DOHH2 (cell line): ENCODE results near the gene GCSAM.

Experiments
- H3F3A ChIP-seq: fragments of 200-600 bp; sonication (generic), shearing (Covaris generic); 2 replicates; pipeline ENCODE4 v1.6.0; 2016; ENCODE audit warnings: antibody characterized with exemption, mild to moderate bottlenecking; ENCODE audit not compliant: control insufficient read depth, insufficient read depth
- H3K27ac ChIP-seq: fragments of 200-600 bp; sonication (generic); 2 replicates; pipeline ENCODE4 v1.5.1; 2014; ENCODE audit warnings: low read depth, mild to moderate bottlenecking, low read length, moderate library complexity
- H3K27me3 ChIP-seq: fragments of 200-600 bp; sonication (generic); 2 replicates; pipeline ENCODE4 v1.6.1; 2014; ENCODE audit warnings: mild to moderate bottlenecking, low read length, mixed read lengths; ENCODE audit not compliant: control insufficient read depth
- H3K36me3 ChIP-seq: fragments of 200-600 bp; sonication (generic); 2 replicates; pipeline ENCODE4 v1.6.1; 2014; ENCODE audit warnings: mild to moderate bottlenecking, low read length, moderate library complexity, mixed read lengths; ENCODE audit not compliant: control insufficient read depth
- H3K4me1 ChIP-seq: fragments of 200-600 bp; sonication (generic); 2 replicates; pipeline ENCODE4 v1.6.1; 2014; ENCODE audit warnings: mild to moderate bottlenecking, low read length, mixed read lengths; ENCODE audit not compliant: control insufficient read depth
- H3K4me2 ChIP-seq: fragments of 200-600 bp; sonication (generic); 2 replicates; pipeline ENCODE4 v1.6.0; 2014; ENCODE audit warnings: mild to moderate bottlenecking, low read length, moderate library complexity
- H3K4me3 ChIP-seq: fragments of 200-600 bp; sonication (generic); 2 replicates; pipeline ENCODE4 v1.5.1; 2014; ENCODE audit warnings: mild to moderate bottlenecking, low read length, mixed read lengths
- H3K79me2 ChIP-seq: fragments of 200-600 bp; sonication (generic); 2 replicates; pipeline ENCODE4 v1.6.1; 2014; ENCODE audit warnings: mild to moderate bottlenecking, low read length, mixed read lengths; ENCODE audit not compliant: control insufficient read depth
- H3K9me2 ChIP-seq: fragments of 200-600 bp; sonication (generic); replicated peaks from 2 replicates; pipeline ENCODE4 v1.6.1; 2014; ENCODE audit warnings: mild to moderate bottlenecking, low read length, mixed read lengths; ENCODE audit not compliant: control insufficient read depth
- H3K9me3 ChIP-seq: fragments of 200-600 bp; sonication (generic); 2 replicates; pipeline ENCODE4 v1.6.1; 2014; ENCODE audit warnings: antibody characterized with exemption, low read length, mixed read lengths; ENCODE audit not compliant: control insufficient read depth, insufficient read depth
- H4K20me1 ChIP-seq: fragments of 200-600 bp; sonication (generic); 2 replicates; pipeline ENCODE4 v1.6.0; 2014; ENCODE audit warnings: low read depth, mild to moderate bottlenecking, antibody characterized with exemption, low read length, moderate library complexity; ENCODE audit not compliant: control insufficient read depth, insufficient read depth
- EZH2phosphoT487 ChIP-seq: fragments of 200-600 bp; sonication (generic); IDR thresholded peaks from 2 replicates; pipeline ENCODE4 v1.6.1; 2017; ENCODE audit warnings: borderline replicate concordance, mild to moderate bottlenecking, antibody characterized with exemption, low read length, moderate library complexity, mixed read lengths
- TF ChIP-seq, protein P1 (sequence below): fragments of 200-600 bp; sonication (generic); IDR thresholded peaks from one replicate; pipeline ENCODE4 v1.5.1; 2014; ENCODE audit warnings: antibody characterized with exemption, mild to moderate bottlenecking, low read depth, low read length; ENCODE audit not compliant: poor library complexity, severe bottlenecking

GCSAM gene

DNA sequence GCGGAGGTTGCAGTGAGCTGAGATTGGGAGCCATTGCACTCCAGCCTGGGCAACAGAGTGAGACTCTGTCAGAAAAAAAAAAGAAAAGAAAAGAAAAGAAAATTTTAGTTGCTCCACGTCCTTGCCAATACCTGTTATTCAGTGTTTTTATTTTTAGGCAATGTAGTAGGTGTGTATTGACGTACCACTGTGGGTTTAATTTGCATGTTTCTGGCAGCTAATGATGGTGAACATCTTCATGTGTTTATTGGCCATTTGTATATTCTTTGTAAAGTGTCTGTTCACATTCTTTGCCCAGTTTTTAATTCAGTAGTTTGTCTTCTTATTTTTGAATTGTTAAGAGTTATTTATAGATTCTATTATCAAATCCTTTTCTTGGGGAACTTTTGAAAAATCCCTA, 38.1 kb upstream of the GCSAM start:
- H3K4me1 ChIP-seq: peaks cover 13% of the 10 kb centered on the region
- no peaks in the 10 kb centered on the region for H3F3A ChIP-seq
- no peaks in the 10 kb centered on the region for H3K27me3 ChIP-seq
- H3K79me2 ChIP-seq: no peaks in the 10 kb centered on the region
- H3K27ac ChIP-seq: no peak overlapping the region
- no peaks in the 10 kb centered on the region for H3K9me3 ChIP-seq
- H3K9me2 ChIP-seq: no peaks in the 10 kb centered on the region
- no peak overlapping the region for H3K4me3 ChIP-seq
- H3K36me3 ChIP-seq: no peaks in the 10 kb centered on the region
- no peak for TF ChIP-seq EZH2phosphoT487
- TF ChIP-seq, protein P1, sequence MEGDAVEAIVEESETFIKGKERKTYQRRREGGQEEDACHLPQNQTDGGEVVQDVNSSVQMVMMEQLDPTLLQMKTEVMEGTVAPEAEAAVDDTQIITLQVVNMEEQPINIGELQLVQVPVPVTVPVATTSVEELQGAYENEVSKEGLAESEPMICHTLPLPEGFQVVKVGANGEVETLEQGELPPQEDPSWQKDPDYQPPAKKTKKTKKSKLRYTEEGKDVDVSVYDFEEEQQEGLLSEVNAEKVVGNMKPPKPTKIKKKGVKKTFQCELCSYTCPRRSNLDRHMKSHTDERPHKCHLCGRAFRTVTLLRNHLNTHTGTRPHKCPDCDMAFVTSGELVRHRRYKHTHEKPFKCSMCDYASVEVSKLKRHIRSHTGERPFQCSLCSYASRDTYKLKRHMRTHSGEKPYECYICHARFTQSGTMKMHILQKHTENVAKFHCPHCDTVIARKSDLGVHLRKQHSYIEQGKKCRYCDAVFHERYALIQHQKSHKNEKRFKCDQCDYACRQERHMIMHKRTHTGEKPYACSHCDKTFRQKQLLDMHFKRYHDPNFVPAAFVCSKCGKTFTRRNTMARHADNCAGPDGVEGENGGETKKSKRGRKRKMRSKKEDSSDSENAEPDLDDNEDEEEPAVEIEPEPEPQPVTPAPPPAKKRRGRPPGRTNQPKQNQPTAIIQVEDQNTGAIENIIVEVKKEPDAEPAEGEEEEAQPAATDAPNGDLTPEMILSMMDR: no peak
- H4K20me1 ChIP-seq: no peaks in the 10 kb centered on the region
- H3K4me2 ChIP-seq: no peak overlapping the region

DNA sequence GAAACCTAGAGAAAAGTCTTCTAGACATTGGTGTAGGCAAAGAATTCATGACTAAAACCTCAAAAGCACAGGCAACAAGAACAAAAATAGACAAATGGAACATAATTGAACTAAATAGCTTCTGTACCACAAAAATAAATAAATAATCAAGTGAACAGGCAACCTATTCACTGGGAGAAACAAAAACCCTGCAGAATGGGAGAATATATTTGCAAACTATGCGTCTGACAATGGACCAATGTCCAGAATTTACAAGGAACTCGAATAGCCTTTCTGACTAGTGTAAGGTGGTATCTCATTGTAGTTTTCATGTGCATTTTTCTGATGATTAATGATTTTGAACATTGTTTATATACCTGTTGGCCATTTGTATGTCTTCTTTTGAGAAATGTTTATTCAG, 37.0 kb upstream of the GCSAM start:
- Histone ChIP-seq H3K27ac (no peak overlapping the region), H3K79me2 (no peaks in the 10 kb centered on the region), H3K4me1 (peaks cover 13% of the 10 kb centered on the region), H3K27me3 (no peaks in the 10 kb centered on the region), H3K4me3 (no peak overlapping the region), H3K36me3 (no peaks in the 10 kb centered on the region), H4K20me1 (no peaks in the 10 kb centered on the region), H3K9me2 (no peaks in the 10 kb centered on the region), H3K4me2 (no peak overlapping the region), H3K9me3 (no peaks in the 10 kb centered on the region), H3F3A (no peaks in the 10 kb centered on the region)
- TF ChIP-seq, protein P1: no peak
- no peak for TF ChIP-seq EZH2phosphoT487

DNA sequence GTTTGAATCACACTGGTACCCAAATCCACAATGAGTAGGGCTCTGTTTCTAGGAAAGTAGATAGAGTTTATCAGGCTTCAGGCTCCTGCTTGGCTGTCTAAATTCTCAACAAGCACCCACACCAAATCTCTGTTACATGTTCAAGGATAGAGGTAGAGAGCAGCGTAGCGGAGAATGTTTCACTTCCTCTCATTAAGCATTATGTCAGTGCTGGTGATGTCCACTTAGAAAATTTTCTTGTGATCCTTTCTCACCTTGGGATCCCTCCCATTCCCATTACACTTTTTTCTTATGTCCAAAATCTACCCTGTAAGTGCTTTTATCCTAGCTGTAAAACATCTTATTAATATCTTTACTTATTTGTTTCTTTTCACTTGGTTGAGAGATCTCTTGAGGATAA, 34.7 kb upstream of the GCSAM start:
- no peaks in the 10 kb centered on the region for H3K27me3 ChIP-seq
- no peak overlapping the region for H3K27ac ChIP-seq
- no peaks in the 10 kb centered on the region for H3K79me2 ChIP-seq
- H3F3A ChIP-seq: no peaks in the 10 kb centered on the region
- 0 out of 2 replicates have a peak overlapping the region, but pooled peaks have one; percentile 4 for H3K4me3 ChIP-seq
- H3K4me2 ChIP-seq: peak overlapping the region; percentile 38
- TF ChIP-seq, protein P1: no peak
- TF ChIP-seq EZH2phosphoT487: no peak
- H4K20me1 ChIP-seq: no peaks in the 10 kb centered on the region
- H3K36me3 ChIP-seq: no peaks in the 10 kb centered on the region
- peaks cover 13% of the 10 kb centered on the region for H3K4me1 ChIP-seq
- no peaks in the 10 kb centered on the region for H3K9me2 ChIP-seq
- H3K9me3 ChIP-seq: no peaks in the 10 kb centered on the region
